Measurements from ENCODE around the gene AFF1.
A peak's percentile ranks its signal among the peaks of the same experiment; 100 is the strongest.
"Not testable (repeated sequence)": the region's sequence is repeated elsewhere in the genome, so short reads cannot be mapped to it uniquely, and the experiment has no call there.

Gene AFF1

DNA sequence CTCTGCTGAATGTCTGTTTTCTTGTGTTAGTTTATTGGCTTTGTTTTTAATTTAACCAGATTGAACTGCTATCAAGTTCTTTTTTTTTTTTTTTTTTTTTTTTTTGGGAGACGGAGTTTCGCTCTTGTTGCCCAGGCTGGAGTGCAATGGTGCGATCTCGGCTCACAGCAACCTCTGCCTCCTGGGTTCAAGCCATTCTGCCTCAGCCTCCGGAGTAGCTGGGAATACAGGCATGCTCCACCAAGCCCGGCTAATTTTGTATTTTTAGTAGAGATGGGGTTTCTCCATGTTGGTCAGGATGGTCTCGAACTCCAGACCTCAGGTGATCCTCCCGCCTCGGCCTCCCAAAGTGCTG, 78.1 kb downstream of the AFF1 start:
- 92 to 94% methylated on average over 6 to 8 of the region's 9 CpGs for WGBS, 2 experiments (ENCODE audit: insufficient coverage in 2 of 2)
- H3K4me3 ChIP-seq (ENCODE audit: extremely low read depth, insufficient read depth, low read length, poor library complexity, severe bottlenecking); H3K9me3 ChIP-seq (ENCODE audit: control insufficient read depth, low read length); H3K36me3 ChIP-seq (ENCODE audit: control insufficient read depth, insufficient read depth, low read length): not testable (repeated sequence)
- Histone ChIP-seq H3K4me1 (ENCODE audit: control insufficient read depth, insufficient read depth, low read length, poor library complexity, severe bottlenecking) (peaks cover 61% of the 10 kb centered on the region), H3K27ac (ENCODE audit: low read depth, low read length, severe bottlenecking) (peak overlapping the region; percentile 92)

- H3K4me3 ChIP-seq (ENCODE audit: extremely low read depth, insufficient read depth, low read length, poor library complexity, severe bottlenecking), result no peak overlapping the region
- no peaks in the 10 kb centered on the region for H3K9me3 ChIP-seq (ENCODE audit: control insufficient read depth, low read length)
- 50% methylated on average over 1 of the region's 2 CpGs; no CpG with 5 or more reads in 1 of the 2 experiments for WGBS, 2 experiments (ENCODE audit: insufficient coverage in 2 of 2)
- peak overlapping the region; percentile 61 for H3K27ac ChIP-seq (ENCODE audit: low read depth, low read length, severe bottlenecking)
- H3K36me3 ChIP-seq (ENCODE audit: control insufficient read depth, insufficient read depth, low read length), result no peaks in the 10 kb centered on the region
- H3K4me1 ChIP-seq (ENCODE audit: control insufficient read depth, insufficient read depth, low read length, poor library complexity, severe bottlenecking), result peaks cover 61% of the 10 kb centered on the region
Observed at GRCh38 chr4:87014284-87014782, 79.5 kb downstream of the AFF1 start.

GRCh38 chr4:87015416-87015815, 80.6 kb downstream of the AFF1 start:
- Histone ChIP-seq H3K9me3 (ENCODE audit: control insufficient read depth, low read length) (no peaks in the 10 kb centered on the region), H3K27ac (ENCODE audit: low read depth, low read length, severe bottlenecking) (no peak overlapping the region), H3K4me3 (ENCODE audit: extremely low read depth, insufficient read depth, low read length, poor library complexity, severe bottlenecking) (no peak overlapping the region), H3K36me3 (ENCODE audit: control insufficient read depth, insufficient read depth, low read length) (no peaks in the 10 kb centered on the region), H3K4me1 (ENCODE audit: control insufficient read depth, insufficient read depth, low read length, poor library complexity, severe bottlenecking) (peaks cover 58% of the 10 kb centered on the region)
- WGBS, 2 experiments (ENCODE audit: insufficient coverage in 2 of 2), result 80 to 92% methylated on average over 1 of the region's 1 CpG

- H3K27ac ChIP-seq (ENCODE audit: low read depth, low read length, severe bottlenecking), result no peak overlapping the region
- no peak overlapping the region for H3K4me3 ChIP-seq (ENCODE audit: extremely low read depth, insufficient read depth, low read length, poor library complexity, severe bottlenecking)
- H3K4me1 ChIP-seq (ENCODE audit: control insufficient read depth, insufficient read depth, low read length, poor library complexity, severe bottlenecking), result peaks cover 43% of the 10 kb centered on the region
- WGBS, 2 experiments (ENCODE audit: insufficient coverage in 2 of 2), result 84 to 85% methylated on average over 3 to 5 of the region's 10 CpGs
- H3K36me3 ChIP-seq (ENCODE audit: control insufficient read depth, insufficient read depth, low read length), result no peaks in the 10 kb centered on the region
- no peaks in the 10 kb centered on the region for H3K9me3 ChIP-seq (ENCODE audit: control insufficient read depth, low read length)
Observed at GRCh38 chr4:87017580-87018342, 83.0 kb downstream of the AFF1 start.

GRCh38 chr4:87018753-87019152, 83.9 kb downstream of the AFF1 start:
- Histone ChIP-seq H3K36me3 (ENCODE audit: control insufficient read depth, insufficient read depth, low read length) (no peaks in the 10 kb centered on the region), H3K27ac (ENCODE audit: low read depth, low read length, severe bottlenecking) (no peak overlapping the region), H3K9me3 (ENCODE audit: control insufficient read depth, low read length) (no peaks in the 10 kb centered on the region), H3K4me3 (ENCODE audit: extremely low read depth, insufficient read depth, low read length, poor library complexity, severe bottlenecking) (no peak overlapping the region), H3K4me1 (ENCODE audit: control insufficient read depth, insufficient read depth, low read length, poor library complexity, severe bottlenecking) (peaks cover 37% of the 10 kb centered on the region)
- WGBS, 2 experiments (ENCODE audit: insufficient coverage in 2 of 2), result 100% methylated on average over 1 of the region's 1 CpG; no CpG with 5 or more reads in 1 of the 2 experiments

- peaks cover 38% of the 10 kb centered on the region for H3K4me1 ChIP-seq (ENCODE audit: control insufficient read depth, insufficient read depth, low read length, poor library complexity, severe bottlenecking)
- H3K27ac ChIP-seq (ENCODE audit: low read depth, low read length, severe bottlenecking), result no peak overlapping the region
- H3K9me3 ChIP-seq (ENCODE audit: control insufficient read depth, low read length), result no peaks in the 10 kb centered on the region
- 60 to 82% methylated on average over 1 to 3 of the region's 4 CpGs for WGBS, 2 experiments (ENCODE audit: insufficient coverage in 2 of 2)
- no peaks in the 10 kb centered on the region for H3K36me3 ChIP-seq (ENCODE audit: control insufficient read depth, insufficient read depth, low read length)
- no peak overlapping the region for H3K4me3 ChIP-seq (ENCODE audit: extremely low read depth, insufficient read depth, low read length, poor library complexity, severe bottlenecking)
Observed at GRCh38 chr4:87019246-87019791, 84.5 kb downstream of the AFF1 start.

GRCh38 chr4:87019898-87020297, 85.1 kb downstream of the AFF1 start:
- Histone ChIP-seq H3K36me3 (ENCODE audit: control insufficient read depth, insufficient read depth, low read length) (no peaks in the 10 kb centered on the region), H3K9me3 (ENCODE audit: control insufficient read depth, low read length) (no peaks in the 10 kb centered on the region), H3K4me1 (ENCODE audit: control insufficient read depth, insufficient read depth, low read length, poor library complexity, severe bottlenecking) (peaks cover 33% of the 10 kb centered on the region), H3K27ac (ENCODE audit: low read depth, low read length, severe bottlenecking) (no peak overlapping the region), H3K4me3 (ENCODE audit: extremely low read depth, insufficient read depth, low read length, poor library complexity, severe bottlenecking) (no peak overlapping the region)
- 88% methylated on average over 1 of the region's 2 CpGs; no CpG with 5 or more reads in 1 of the 2 experiments for WGBS, 2 experiments (ENCODE audit: insufficient coverage in 2 of 2)

DNA sequence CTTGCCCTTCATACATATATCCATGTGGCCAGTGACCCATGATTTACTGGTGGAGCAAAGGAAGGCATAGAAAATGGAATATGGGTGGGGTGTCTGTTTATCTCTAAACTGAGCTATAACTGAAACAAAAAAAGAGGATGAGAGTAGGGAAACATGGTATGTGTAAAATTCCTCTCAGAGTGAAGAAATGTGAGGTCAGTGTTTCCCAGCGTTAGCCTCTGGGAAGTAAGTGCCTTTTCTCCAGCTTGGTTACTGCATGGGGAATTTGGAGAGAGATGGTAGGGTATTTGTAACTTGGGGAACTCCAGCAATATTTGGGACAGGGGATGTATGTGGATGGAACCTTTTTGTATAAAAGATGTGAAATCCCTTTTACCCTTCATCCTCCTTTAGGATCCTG, 89.4 kb downstream of the AFF1 start:
- Histone ChIP-seq H3K4me1 (ENCODE audit: control insufficient read depth, insufficient read depth, low read length, poor library complexity, severe bottlenecking) (peaks cover 10% of the 10 kb centered on the region), H3K9me3 (ENCODE audit: control insufficient read depth, low read length) (no peaks in the 10 kb centered on the region), H3K4me3 (ENCODE audit: extremely low read depth, insufficient read depth, low read length, poor library complexity, severe bottlenecking) (no peak overlapping the region), H3K36me3 (ENCODE audit: control insufficient read depth, insufficient read depth, low read length) (no peaks in the 10 kb centered on the region), H3K27ac (ENCODE audit: low read depth, low read length, severe bottlenecking) (peak overlapping the region; percentile 31)
- WGBS, 2 experiments (ENCODE audit: insufficient coverage in 2 of 2), result 50 to 60% methylated on average over 1 of the region's 1 CpG

DNA sequence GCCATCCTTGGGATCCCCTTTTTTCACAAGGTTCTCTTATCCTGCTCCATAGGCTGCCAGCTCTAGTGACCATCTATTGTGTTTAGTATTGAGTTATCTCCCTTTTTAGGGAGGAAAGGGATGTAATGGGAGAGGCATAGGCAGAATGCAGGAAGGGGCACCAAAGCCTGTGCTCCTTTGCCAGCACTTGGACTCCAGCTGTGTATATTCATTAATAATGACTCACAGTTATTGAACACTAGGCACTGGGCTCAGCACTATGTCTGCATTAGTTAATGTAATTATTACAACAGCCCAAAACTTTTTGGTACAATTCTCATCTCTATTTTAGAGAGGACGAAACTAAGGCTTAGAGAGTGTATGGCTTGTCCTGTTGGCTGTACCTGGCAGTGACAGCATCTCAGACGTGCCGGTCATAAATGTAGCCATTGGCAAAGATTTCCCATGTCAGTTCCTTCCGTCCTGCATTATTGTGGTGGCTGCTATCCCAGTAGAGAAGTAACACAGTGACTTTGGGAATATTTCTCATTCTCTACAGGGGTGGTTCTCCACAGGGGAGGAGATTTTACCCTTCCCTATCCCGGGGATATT, 90.3 kb downstream of the AFF1 start:
- H3K27ac ChIP-seq (ENCODE audit: low read depth, low read length, severe bottlenecking), result no peak overlapping the region
- H3K9me3 ChIP-seq (ENCODE audit: control insufficient read depth, low read length), result no peaks in the 10 kb centered on the region
- H3K4me3 ChIP-seq (ENCODE audit: extremely low read depth, insufficient read depth, low read length, poor library complexity, severe bottlenecking), result no peak overlapping the region
- peaks cover 10% of the 10 kb centered on the region for H3K4me1 ChIP-seq (ENCODE audit: control insufficient read depth, insufficient read depth, low read length, poor library complexity, severe bottlenecking)
- no peaks in the 10 kb centered on the region for H3K36me3 ChIP-seq (ENCODE audit: control insufficient read depth, insufficient read depth, low read length)
- 73 to 84% methylated on average over 3 to 4 of the region's 5 CpGs for WGBS, 2 experiments (ENCODE audit: insufficient coverage in 2 of 2)

DNA sequence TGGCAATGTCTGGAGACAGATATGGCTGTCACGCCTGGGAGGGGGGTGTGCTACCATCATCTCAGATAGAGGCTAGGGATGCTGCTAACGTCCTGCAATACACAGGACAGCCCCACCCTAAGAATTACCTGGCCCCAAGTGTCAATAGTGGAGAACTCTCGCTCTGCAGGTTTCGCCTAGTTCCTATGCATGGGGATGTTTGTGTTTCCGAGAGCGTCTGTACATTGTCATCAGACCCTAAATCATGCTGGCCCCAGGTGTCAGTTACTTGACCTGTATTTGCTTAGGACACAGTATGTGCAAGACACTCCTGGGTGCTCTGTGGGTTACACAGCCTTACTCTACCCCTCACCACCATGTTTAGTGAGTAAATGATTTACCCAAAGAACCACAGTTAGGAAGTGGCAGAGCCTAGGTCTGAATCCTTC, 90.8 kb downstream of the AFF1 start:
- 88 to 91% methylated on average over 4 to 6 of the region's 6 CpGs for WGBS, 2 experiments (ENCODE audit: insufficient coverage in 2 of 2)
- Histone ChIP-seq H3K4me1 (ENCODE audit: control insufficient read depth, insufficient read depth, low read length, poor library complexity, severe bottlenecking) (peaks cover 14% of the 10 kb centered on the region), H3K27ac (ENCODE audit: low read depth, low read length, severe bottlenecking) (no peak overlapping the region), H3K36me3 (ENCODE audit: control insufficient read depth, insufficient read depth, low read length) (no peaks in the 10 kb centered on the region), H3K4me3 (ENCODE audit: extremely low read depth, insufficient read depth, low read length, poor library complexity, severe bottlenecking) (no peak overlapping the region), H3K9me3 (ENCODE audit: control insufficient read depth, low read length) (no peaks in the 10 kb centered on the region)

All from mesodermal cell (in vitro differentiated cells).